ENCODE results near the gene STK38L. TPM values are rescaled to one million over a fixed set of nuclear protein-coding genes. Genes with fewer than 3 reads are reported as not detected.
A peak's percentile ranks its signal among the peaks of the same experiment; 100 is the strongest.

Gene STK38L
- total RNA-seq, 1 donor from 2014 or later = 36.0 TPM

- no peak for ATAC-seq
These were observed 13.2 kb downstream of the STK38L start for GRCh38 chr12:27257104-27257843.

GRCh38 chr12:27260746-27261145 is 16.7 kb downstream of the STK38L start:
- no peaks in the 10 kb centered on the region for H3K36me3 ChIP-seq
- no peak for ATAC-seq
- no peak overlapping the region for H3K4me3 ChIP-seq
- no peak for DNase-seq
- H3K27ac ChIP-seq = no peak overlapping the region
- no peak for TF ChIP-seq CTCF (IDR thresholded peaks at IDR 0.05)
- no peaks in the 10 kb centered on the region for H3K27me3 ChIP-seq
- no peaks in the 10 kb centered on the region for H3K9me3 ChIP-seq
- peaks cover 25% of the 10 kb centered on the region for H3K4me1 ChIP-seq
- intact Hi-C loops (cut with DNase I) = no loop called here

More at GRCh38 chr12:27257104-27257843, 13.2 kb downstream of the STK38L start:
- H3K4me3 ChIP-seq = no peak overlapping the region
- no peaks in the 10 kb centered on the region for H3K36me3 ChIP-seq
- TF ChIP-seq CTCF (IDR thresholded peaks at IDR 0.05) = no peak
- no peaks in the 10 kb centered on the region for H3K27me3 ChIP-seq
- DNase-seq = no peak
- no peaks in the 10 kb centered on the region for H3K9me3 ChIP-seq
- intact Hi-C loops (cut with DNase I) = no loop called here
- no peak overlapping the region for H3K27ac ChIP-seq
- peaks cover 33% of the 10 kb centered on the region for H3K4me1 ChIP-seq

- Histone ChIP-seq H3K27me3 (no peaks in the 10 kb centered on the region), H3K4me3 (no peak overlapping the region), H3K36me3 (no peaks in the 10 kb centered on the region), H3K27ac (peak overlapping the region; percentile 2), H3K9me3 (no peaks in the 10 kb centered on the region), H3K4me1 (peaks cover 25% of the 10 kb centered on the region)
- no peak for ATAC-seq
- intact Hi-C loops (cut with DNase I) = no loop called here
- no peak for TF ChIP-seq CTCF (IDR thresholded peaks at IDR 0.05)
- DNase-seq = no peak
These were observed 17.8 kb downstream of the STK38L start for GRCh38 chr12:27261866-27262265.

GRCh38 chr12:27270148-27270547 is 26.1 kb downstream of the STK38L start:
- H3K4me3 ChIP-seq = no peak overlapping the region
- TF ChIP-seq CTCF (IDR thresholded peaks at IDR 0.05) = no peak
- intact Hi-C loops (cut with DNase I) = no loop called here
- H3K4me1 ChIP-seq = peaks cover 9% of the 10 kb centered on the region
- H3K27ac ChIP-seq = no peak overlapping the region
- no peak for ATAC-seq
- no peak for DNase-seq
- no peaks in the 10 kb centered on the region for H3K36me3 ChIP-seq
- H3K27me3 ChIP-seq = no peaks in the 10 kb centered on the region
- H3K9me3 ChIP-seq = no peaks in the 10 kb centered on the region

- Histone ChIP-seq H3K36me3 (no peaks in the 10 kb centered on the region), H3K4me3 (no peak overlapping the region), H3K4me1 (peaks cover 9% of the 10 kb centered on the region), H3K27me3 (no peaks in the 10 kb centered on the region), H3K27ac (no peak overlapping the region), H3K9me3 (no peaks in the 10 kb centered on the region)
- DNase-seq (no peak), ATAC-seq (no peak)
- no peak for TF ChIP-seq CTCF (IDR thresholded peaks at IDR 0.05)
- intact Hi-C loops (cut with DNase I) = no loop called here
These were observed 27.1 kb downstream of the STK38L start for GRCh38 chr12:27271206-27271605.

Data from upper lobe of right lung (tissue), 1 donor.